GM19025 (cell line): Measurements from ENCODE around the gene RWDD3.

Experiments used
- ATAC-seq: cut with Tn5 transposase; IDR thresholded peaks from one replicate; pipeline ENCODE4 v1.9.1; 2021; ENCODE audit warnings: mild to moderate bottlenecking, low read depth, moderate library complexity; ENCODE audit not compliant: unreplicated experiment

The RWDD3 gene, protein sequence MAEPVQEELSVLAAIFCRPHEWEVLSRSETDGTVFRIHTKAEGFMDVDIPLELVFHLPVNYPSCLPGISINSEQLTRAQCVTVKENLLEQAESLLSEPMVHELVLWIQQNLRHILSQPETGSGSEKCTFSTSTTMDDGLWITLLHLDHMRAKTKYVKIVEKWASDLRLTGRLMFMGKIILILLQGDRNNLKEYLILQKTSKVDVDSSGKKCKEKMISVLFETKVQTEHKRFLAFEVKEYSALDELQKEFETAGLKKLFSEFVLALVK

DNA sequence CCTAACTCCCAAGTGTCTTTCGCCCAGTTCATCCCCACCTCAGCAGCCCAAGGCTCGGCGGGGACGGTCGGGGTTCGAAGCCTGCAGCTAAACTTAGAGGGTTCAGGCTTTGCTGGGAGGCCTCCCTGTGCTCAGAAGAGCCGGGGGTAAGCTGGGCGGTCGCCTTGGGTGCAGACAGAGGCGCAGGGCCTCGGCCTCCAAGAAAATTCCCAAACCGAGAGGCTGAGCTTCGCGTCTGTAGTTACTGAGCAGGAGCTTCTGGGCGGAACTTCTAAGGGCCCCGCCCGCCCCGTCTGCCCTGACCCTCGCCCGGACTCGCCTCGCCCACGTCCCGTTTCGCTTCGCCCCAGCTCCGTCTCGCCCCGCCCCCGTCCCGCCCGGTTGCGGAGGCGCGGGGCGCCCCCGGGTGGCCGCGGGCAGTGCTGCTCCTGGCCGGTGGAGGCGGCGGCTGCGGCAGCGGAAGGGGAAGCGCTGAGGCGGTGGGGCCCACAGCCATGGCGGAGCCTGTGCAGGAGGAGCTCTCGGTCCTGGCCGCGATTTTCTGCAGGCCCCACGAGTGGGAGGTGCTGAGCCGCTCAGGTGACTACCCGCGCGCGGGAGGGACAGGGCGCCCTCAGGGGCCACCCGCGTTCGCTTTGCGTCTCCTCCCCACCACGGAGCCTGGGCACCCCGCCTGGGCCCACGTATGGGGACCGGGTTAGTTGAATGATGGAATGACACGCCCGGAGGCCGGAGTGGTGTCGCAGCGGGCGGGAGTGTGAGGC lies at the start of gene RWDD3:
Gene RWDD3, plus strand, starts transcription at position 474 of the 764 bp plus-strand sequence. Its CDS starts 21 bp downstream, at position 495.
- ATAC-seq, result peak; percentile 99

DNA sequence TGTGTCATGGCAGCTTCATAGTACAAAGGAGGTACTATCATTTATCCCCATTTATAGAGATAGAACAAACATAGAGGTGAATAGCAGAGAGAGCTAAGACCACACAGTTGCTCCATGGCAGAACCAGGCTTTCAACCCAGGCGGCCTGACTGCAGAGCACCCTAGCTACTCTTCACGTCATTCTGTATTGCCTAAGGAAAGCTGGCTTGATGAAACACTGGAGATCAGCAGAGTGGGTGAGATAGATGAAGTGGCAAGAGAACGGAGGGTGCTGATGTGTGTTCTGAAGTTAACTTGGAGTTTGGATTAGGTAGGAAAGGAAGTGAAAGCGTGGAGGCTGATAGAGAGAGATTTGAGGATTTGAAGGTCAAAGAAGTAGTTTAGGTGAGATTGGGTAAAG lies 47.9 kb upstream of the RWDD3 start:
- ATAC-seq, result no peak

DNA sequence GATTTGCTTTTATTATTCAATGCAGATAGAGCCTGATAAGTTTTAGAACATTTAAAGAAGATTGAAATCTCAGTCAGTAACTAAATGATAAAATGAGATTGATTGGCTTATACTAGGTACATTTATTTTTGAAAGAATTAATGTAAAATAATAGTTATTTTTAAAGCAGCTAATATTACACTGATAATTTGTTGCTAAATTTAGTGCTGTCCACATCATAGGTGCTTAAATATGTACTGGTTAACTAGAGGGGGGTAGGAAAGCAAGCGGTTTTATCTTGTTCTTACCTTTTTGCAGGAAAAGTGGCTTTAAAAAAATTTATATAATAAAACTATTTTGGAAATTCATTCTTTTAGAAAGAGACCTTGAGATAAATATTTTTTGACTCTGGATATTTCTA lies 40.4 kb upstream of the RWDD3 start:
- no peak for ATAC-seq

- ATAC-seq, result no peak
Observed at GRCh38 chr1:95195046-95195445, 39.0 kb upstream of the RWDD3 start.

- no peak for ATAC-seq
Observed at GRCh38 chr1:95196017-95196416, 38.0 kb upstream of the RWDD3 start.

GRCh38 chr1:95197616-95198252 lies 36.3 kb upstream of the RWDD3 start:
- no peak for ATAC-seq

DNA sequence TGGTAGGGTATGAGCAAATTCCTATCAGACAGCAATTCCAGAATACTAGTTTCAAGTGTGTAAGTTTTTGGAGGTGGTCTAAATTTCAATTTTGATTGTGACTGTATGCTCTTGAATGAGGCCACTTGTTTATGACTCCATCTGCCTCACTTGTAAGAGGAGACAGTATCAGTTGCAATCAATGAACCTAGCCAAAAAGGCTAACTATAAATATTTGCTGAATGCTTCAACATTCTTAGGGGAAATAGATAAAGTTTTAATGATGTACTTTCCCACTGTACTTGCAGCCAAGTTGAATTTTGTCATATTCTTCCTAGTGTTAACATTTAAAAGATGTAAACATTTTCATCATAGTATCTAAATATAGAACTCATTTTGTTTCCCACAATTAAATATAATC lies 32.1 kb upstream of the RWDD3 start:
- no peak for ATAC-seq

DNA sequence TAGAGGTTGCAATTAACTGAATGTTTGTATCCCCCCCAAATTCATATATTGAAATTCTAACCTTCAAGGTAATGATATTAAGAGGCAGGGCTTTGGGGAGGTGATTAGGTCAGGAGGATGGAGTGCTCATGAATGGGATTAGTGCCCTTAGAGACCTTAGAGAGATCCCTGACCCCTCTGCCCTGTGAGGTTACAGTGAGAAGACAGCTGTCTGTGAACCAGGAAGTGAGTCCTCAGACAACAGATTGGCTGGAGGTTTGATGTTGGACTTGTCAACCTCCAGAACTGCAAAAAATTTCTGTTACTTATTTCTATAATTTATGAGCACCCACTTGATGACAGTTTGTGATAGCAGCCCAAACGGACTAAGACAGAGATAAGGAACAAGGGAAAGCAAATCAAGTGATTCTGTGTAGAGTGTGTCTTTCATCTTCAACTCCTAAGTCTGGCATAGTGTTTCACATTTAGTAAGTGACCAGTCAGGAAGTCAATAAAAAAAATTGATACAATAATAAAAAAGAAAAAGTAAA lies 30.0 kb upstream of the RWDD3 start:
- ATAC-seq, result no peak

DNA sequence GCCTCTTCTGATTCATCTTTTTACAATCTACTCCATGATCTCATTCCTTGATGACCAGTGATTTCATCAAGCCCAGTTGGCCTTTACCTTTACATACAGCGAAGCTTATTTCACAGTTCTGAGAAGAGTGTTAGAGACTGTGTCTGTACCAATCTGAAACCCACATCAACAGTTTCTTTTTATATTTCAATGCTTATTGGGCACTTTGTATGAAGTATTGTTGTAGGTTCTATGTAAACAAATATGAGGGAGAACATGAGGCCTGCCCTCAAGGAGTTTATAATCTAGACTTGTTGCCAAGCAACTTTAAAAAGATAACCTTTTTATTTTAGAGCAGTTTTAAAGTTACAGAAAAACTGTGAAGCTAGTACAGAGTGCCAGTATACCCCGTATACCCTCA lies 27.5 kb upstream of the RWDD3 start:
- ATAC-seq, result no peak

- no peak for ATAC-seq
Observed at GRCh38 chr1:95207223-95207935, 26.6 kb upstream of the RWDD3 start.

- ATAC-seq, result no peak
Observed at GRCh38 chr1:95208876-95209275, 25.1 kb upstream of the RWDD3 start.

DNA sequence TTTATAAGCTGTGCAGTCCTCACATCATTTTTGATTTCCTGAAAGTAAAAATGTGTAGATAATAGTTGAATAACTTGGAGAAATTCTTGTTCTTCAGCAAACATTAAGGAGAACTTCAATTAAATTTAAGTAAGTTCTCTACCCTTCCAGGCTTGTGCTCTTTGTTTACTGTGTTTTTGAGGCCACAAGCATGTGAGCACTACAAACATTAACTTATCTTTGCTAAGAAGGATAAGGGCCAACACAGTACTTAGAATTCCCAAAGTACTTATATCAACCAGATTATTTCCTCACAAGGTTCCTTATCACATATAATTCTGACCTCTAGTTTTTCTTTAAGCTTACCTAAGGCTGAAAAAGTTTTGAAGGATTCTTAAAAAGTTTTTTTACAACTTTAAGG lies 24.7 kb upstream of the RWDD3 start:
- no peak for ATAC-seq

- ATAC-seq, result no peak
Observed at GRCh38 chr1:95216292-95216990, 17.6 kb upstream of the RWDD3 start.

GRCh38 chr1:95217371-95217770 lies 16.6 kb upstream of the RWDD3 start:
- no peak for ATAC-seq

DNA sequence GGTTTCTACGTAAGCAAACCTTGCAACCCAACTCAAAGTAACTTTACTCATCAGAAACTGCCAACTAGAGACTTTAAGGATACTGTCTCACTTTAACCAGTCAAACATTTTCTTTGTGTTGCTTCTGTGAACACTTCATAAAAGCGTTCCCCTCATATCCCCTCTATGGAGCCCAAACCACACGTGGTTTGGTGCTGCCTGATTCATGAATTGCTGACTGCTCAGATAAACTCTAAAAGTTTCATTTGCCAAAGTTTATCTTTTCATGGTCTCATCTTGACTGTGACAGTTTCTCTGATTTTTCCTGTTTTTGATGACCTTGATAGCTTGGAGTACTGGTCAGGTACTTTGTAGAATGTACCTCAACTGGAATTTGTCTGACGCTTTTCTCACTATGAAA lies 14.6 kb upstream of the RWDD3 start:
- no peak for ATAC-seq

GRCh38 chr1:95221306-95221705 lies 12.7 kb upstream of the RWDD3 start:
- ATAC-seq, result no peak

DNA sequence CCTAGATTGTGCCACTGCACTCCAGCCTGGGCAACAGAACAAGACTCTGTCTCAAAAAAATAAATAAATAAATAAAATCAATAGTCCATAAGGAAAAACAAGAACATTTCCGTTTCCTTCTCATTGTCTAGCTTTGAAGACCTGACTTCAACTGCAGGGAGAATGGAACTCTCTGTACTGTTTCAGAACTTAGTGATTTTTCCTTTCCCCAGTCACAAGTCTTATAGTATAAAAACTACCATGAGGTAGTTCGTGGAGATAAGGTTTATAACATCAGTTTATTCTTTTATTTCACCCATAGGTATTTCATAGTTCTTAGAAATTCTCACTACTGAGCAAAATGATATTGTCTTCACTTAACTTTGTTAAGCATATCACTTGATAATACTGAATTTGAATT lies 11.4 kb upstream of the RWDD3 start:
- ATAC-seq, result no peak

- ATAC-seq, result no peak
Observed at GRCh38 chr1:95223110-95223509, 10.9 kb upstream of the RWDD3 start.

DNA sequence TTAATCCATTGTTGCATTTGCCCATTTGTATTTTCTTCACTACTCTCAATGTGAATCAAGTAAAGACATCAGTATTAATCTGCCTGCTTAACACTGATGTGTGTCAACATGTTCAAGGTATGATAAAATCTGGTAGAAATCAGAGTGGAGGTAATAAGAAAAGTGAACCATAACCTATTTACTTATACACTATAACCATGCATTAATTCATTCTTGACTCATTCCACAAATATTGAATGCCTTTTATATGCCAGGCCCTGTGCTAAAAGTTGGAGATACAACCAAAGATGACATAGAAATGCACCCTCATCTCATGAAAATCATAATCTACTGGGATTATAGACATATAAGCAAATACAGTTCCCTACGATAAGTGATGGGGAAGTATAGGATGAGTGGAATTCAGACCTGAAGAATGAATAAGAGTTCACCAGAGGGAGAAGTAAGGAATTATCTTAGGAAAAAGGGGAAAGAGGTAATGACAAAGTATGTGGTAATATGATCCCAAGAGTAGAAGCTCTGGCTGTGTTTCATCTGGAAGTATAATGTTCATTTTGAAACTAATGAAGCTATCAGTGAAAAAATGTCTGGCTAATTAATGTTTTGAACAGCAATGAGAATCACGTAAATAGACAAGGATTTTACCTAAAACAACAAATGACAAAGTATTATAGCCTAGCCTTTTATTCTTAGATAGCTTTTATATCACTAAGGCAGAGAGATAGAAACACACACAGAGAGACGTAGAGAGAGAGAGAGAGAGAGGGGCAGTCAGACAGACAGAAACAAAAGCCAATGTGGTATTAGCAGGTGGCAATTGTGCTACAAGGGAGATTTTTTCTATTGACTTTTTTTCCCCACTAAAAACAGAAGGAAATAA lies 7.0 kb upstream of the RWDD3 start:
- ATAC-seq, result no peak
